ENCODE results near the gene PDP2. TPM values are rescaled to one million over a fixed set of nuclear protein-coding genes. Genes with fewer than 3 reads are reported as not detected.

PDP2 gene
- total and polyA plus RNA-seq, 2 of the 4 experiments (the other 2 are of a cell fraction), result 5.3 to 16.8 TPM

DNA sequence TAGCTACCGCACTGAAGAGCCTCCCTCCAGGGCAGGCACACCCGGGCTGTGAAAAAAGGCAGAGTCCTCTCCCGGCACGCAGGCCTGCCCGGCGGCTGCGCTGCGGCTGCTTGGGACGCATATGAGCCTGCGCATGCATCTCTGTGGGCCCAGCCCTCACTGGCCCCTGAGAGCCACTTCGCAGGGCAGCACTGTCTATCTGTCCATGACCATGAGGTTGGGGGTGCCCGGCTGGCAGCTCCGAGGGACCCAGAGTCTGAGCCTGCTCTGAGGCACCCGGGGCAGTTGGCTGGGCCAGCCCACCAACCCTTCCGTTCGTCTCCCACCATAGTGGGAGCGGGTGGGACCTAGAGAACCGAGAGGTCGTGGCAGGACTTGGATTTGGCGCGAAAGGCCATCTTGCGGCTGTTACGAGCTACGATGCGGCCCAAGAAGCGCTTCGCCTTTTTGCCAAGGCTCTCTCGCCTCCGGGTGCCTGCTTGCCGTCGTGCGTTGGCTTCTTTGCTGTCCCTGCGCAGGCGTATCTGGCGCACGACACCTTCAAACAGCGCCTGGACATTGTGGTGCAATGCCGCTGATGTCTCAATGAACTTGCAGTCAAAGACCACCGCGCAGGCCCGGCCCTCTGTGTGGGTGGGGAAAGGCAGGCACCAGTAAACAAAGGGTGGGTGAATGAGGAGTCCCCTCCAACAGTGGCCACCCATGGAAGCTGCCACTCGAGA, 41.6 kb downstream of the PDP2 start:
- H3K4ac ChIP-seq (ENCODE audit: low read depth, low read length), result no peak overlapping the region
- H3K23ac ChIP-seq (ENCODE audit: low read depth, low read length), result no peak overlapping the region
- H3K18ac ChIP-seq (ENCODE audit: low read depth, low read length), result no peak overlapping the region
- TF ChIP-seq, protein P1, sequence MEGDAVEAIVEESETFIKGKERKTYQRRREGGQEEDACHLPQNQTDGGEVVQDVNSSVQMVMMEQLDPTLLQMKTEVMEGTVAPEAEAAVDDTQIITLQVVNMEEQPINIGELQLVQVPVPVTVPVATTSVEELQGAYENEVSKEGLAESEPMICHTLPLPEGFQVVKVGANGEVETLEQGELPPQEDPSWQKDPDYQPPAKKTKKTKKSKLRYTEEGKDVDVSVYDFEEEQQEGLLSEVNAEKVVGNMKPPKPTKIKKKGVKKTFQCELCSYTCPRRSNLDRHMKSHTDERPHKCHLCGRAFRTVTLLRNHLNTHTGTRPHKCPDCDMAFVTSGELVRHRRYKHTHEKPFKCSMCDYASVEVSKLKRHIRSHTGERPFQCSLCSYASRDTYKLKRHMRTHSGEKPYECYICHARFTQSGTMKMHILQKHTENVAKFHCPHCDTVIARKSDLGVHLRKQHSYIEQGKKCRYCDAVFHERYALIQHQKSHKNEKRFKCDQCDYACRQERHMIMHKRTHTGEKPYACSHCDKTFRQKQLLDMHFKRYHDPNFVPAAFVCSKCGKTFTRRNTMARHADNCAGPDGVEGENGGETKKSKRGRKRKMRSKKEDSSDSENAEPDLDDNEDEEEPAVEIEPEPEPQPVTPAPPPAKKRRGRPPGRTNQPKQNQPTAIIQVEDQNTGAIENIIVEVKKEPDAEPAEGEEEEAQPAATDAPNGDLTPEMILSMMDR (conservative IDR thresholded peaks at IDR 0.05; ENCODE audit: low read depth, low read length), result no peak
- TF ChIP-seq RAD21 (IDR thresholded peaks at IDR 0.05; ENCODE audit: low read length) (no peak), MAZ (IDR thresholded peaks at IDR 0.05; ENCODE audit: borderline replicate concordance, low read depth, low read length) (no peak), RFX5 (IDR thresholded peaks at IDR 0.05; ENCODE audit: low read depth, low read length) (no peak), SMC3 (IDR thresholded peaks at IDR 0.05; ENCODE audit: low read depth, low read length) (no peak), RCOR1 (IDR thresholded peaks at IDR 0.05; ENCODE audit: insufficient replicate concordance, low read length) (no peak), CHD1 (IDR thresholded peaks at IDR 0.05; ENCODE audit: low read depth, low read length) (no peak), NFE2L2 (IDR thresholded peaks at IDR 0.05; ENCODE audit: low read depth, low read length) (no peak), FOS (IDR thresholded peaks at IDR 0.05; ENCODE audit: low read depth, low read length) (no peak), POLR2A (IDR thresholded peaks at IDR 0.05; ENCODE audit: low read depth, low read length) (no peak; the same call in none of the 2 replicates), MXI1 (IDR thresholded peaks at IDR 0.05; ENCODE audit: borderline replicate concordance, low read depth, low read length) (no peak), CEBPB (IDR thresholded peaks at IDR 0.05; ENCODE audit: low read depth, low read length) (no peak), BHLHE40 (IDR thresholded peaks at IDR 0.05; ENCODE audit: low read depth, low read length) (no peak), MAFK (IDR thresholded peaks at IDR 0.05; ENCODE audit: low read depth, low read length) (no peak)
- TF ChIP-seq, protein P2, sequence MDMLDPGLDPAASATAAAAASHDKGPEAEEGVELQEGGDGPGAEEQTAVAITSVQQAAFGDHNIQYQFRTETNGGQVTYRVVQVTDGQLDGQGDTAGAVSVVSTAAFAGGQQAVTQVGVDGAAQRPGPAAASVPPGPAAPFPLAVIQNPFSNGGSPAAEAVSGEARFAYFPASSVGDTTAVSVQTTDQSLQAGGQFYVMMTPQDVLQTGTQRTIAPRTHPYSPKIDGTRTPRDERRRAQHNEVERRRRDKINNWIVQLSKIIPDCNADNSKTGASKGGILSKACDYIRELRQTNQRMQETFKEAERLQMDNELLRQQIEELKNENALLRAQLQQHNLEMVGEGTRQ (IDR thresholded peaks at IDR 0.05; ENCODE audit: low read depth, low read length), result no peak
- TF ChIP-seq, protein P3, sequence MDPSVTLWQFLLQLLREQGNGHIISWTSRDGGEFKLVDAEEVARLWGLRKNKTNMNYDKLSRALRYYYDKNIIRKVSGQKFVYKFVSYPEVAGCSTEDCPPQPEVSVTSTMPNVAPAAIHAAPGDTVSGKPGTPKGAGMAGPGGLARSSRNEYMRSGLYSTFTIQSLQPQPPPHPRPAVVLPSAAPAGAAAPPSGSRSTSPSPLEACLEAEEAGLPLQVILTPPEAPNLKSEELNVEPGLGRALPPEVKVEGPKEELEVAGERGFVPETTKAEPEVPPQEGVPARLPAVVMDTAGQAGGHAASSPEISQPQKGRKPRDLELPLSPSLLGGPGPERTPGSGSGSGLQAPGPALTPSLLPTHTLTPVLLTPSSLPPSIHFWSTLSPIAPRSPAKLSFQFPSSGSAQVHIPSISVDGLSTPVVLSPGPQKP (IDR thresholded peaks at IDR 0.05; ENCODE audit: borderline replicate concordance, low read depth, low read length), result no peak
- H3K9me3 ChIP-seq (ENCODE audit: control insufficient read depth, insufficient read depth, low read length), result no peaks in the 10 kb centered on the region
- peaks cover 25% of the 10 kb centered on the region for H3K27me3 ChIP-seq (ENCODE audit: control insufficient read depth, insufficient read depth, low read length)
- no peak for ATAC-seq (ENCODE audit: low read depth)
- ChIA-PET CTCF (no interaction called here), POLR2A (ENCODE audit: unreplicated experiment) (no interaction called here)
- peaks cover 6% of the 10 kb centered on the region; the same call in 1 of the 2 replicates for H3K9me1 ChIP-seq (ENCODE audit: insufficient read depth, low read length)
- no peak overlapping the region for H2BK15ac ChIP-seq (ENCODE audit: low read depth, low read length)
- WGBS, 2 experiments (ENCODE audit: extremely low coverage in 2 of 2, insufficient read length in 1 of 2), result 85% methylated on average over 15 of the region's 42 CpGs; no CpG with 5 or more reads in 1 of the 2 experiments
- H3K4me2 ChIP-seq (ENCODE audit: low read depth, low read length), result no peak overlapping the region
- no peak for DNase-seq
- no peaks in the 10 kb centered on the region for H3K79me1 ChIP-seq (ENCODE audit: low read depth in 1 of 2, low read length in 2 of 2)
- peaks cover 11% of the 10 kb centered on the region for H3K4me1 ChIP-seq (ENCODE audit: control insufficient read depth, insufficient read depth, low read length)
- H4K20me1 ChIP-seq (ENCODE audit: insufficient read depth, low read length), result no peaks in the 10 kb centered on the region
- intact Hi-C loops (cut with micrococcal nuclease) (no loop called here), in situ Hi-C loops (cut with MboI; ENCODE audit: low sequenced_read_pairs) (no loop called here), dilution Hi-C loops (cut with HindIII; ENCODE audit: low sequenced_read_pairs, unreplicated experiment) (no loop called here)
- no peak overlapping the region for H3K56ac ChIP-seq (ENCODE audit: extremely low read depth, insufficient read depth, low read length)
- H2AK9ac ChIP-seq (replicated peaks; ENCODE audit: low read depth, low read length, poor library complexity), result no peak overlapping the region
- no peak overlapping the region for H2BK120ac ChIP-seq (ENCODE audit: low read depth, low read length)
- H2BK5ac ChIP-seq (ENCODE audit: low read depth, low read length, poor library complexity, severe bottlenecking), result no peak overlapping the region
- H2AFZ ChIP-seq (replicated peaks; ENCODE audit: low read length, poor library complexity), result no peak overlapping the region
- no peak overlapping the region for H3K14ac ChIP-seq (replicated peaks; ENCODE audit: low read depth, low read length)
- no peak overlapping the region for H2AK5ac ChIP-seq (ENCODE audit: low read depth, low read length)
- no peak overlapping the region for H3K4me3 ChIP-seq (ENCODE audit: insufficient read depth, low read depth, low read length)
- BruUV-seq (replicated peaks), result no TSS peak
- H3K27ac ChIP-seq (ENCODE audit: insufficient read depth, low read length), result no peak overlapping the region
- no peaks in the 10 kb centered on the region for H3K36me3 ChIP-seq (ENCODE audit: control insufficient read depth, insufficient read depth, low read length)
- no peak overlapping the region for H4K5ac ChIP-seq (ENCODE audit: low read depth, low read length)
- H3K9ac ChIP-seq (ENCODE audit: low read depth, low read length), result no peak overlapping the region
- no peak overlapping the region for H4K8ac ChIP-seq (ENCODE audit: low read depth in 2 of 2, low read length in 2 of 2)
- H2BK20ac ChIP-seq (ENCODE audit: low read depth, low read length), result no peak overlapping the region
- H4K91ac ChIP-seq (ENCODE audit: insufficient read depth, low read depth, low read length), result no peak overlapping the region
